HG03565 (cell line): ENCODE data around the gene C1RL.
A peak's percentile ranks its signal among the peaks of the same experiment; 100 is the strongest.

Experiments used
- ATAC-seq: cut with Tn5 transposase; IDR thresholded peaks from one replicate; pipeline ENCODE4 v1.9.1; 2021; ENCODE audit warnings: mild to moderate bottlenecking, moderate library complexity; ENCODE audit not compliant: unreplicated experiment

Gene C1RL

DNA sequence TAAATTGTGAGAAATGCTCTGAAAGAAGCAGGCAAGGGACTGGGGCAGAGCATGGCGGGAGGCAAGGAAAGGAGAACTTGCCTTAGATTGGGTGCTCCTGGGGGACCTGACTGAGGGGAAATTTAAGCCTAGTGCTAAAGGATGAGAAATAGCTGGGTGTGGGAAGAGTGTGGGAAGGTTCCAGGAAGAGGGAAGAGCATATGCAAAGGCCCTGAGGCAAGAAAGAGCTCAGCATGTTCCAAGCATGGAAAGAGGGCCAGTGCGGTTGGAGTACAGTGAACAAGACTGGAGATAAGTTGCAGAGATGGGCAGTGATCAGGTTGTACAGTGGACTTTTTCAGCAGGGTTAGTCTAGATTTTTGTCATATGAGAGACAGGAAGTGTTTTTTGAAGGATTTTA lies 30.2 kb upstream of the C1RL start:
- no peak for ATAC-seq

DNA sequence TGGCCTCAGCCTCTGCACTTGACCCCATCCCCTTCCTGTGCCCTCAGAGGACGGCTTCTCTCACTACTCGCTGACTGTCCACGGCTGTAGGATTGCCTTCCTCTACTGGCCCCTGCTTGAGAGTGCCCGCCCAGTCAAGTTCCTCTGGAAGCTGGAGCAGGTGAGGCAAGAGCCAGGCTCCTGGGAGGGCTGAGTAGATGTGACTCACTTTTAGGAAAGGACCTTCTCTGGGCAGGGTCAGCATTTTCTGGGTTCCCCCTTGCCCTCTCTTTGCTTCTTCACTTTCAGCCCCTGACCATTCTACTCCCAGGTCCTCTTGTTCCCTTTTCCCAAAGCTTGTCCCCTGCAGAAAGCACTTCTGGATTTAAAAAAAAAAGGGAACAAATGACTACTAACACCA lies 28.9 kb upstream of the C1RL start:
- no peak for ATAC-seq

DNA sequence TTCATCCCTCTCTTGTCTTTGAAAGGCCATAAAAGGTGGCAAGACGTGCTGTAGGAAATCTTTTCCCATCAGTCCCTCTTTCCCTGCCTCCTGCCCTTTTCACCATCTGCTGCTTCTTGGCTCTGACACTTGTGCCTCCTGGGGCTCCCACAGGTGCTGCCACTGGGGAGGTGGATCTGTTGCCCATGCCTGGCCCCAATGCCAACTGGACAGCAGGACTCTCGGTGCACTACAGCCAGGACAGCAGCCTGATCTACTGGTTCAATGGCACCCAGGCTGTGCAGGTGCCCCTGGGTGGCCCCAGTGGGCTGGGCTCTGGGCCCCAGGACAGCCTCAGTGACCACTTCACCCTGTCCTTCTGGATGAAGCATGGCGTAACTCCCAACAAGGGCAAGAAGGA lies 27.7 kb upstream of the C1RL start:
- ATAC-seq = no peak

DNA sequence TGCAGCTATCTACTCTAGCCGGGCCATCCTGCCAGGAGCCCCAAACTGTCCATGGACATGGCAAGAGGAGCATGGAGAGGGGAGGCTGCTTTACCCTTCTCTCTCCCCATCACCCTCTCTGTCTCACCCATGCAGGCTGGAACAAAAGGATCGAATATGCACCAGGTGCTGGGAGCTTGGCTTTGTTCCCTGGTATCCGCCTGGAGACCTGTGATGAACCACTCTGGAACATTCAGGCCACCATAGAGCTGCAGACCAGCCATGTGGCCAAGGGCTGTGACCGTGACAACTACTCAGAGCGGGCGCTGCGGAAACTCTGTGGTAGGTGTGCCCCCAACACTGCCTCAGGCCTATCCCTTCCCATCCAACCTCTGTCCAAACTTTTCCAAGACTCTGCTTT lies 27.1 kb upstream of the C1RL start:
- no peak for ATAC-seq

DNA sequence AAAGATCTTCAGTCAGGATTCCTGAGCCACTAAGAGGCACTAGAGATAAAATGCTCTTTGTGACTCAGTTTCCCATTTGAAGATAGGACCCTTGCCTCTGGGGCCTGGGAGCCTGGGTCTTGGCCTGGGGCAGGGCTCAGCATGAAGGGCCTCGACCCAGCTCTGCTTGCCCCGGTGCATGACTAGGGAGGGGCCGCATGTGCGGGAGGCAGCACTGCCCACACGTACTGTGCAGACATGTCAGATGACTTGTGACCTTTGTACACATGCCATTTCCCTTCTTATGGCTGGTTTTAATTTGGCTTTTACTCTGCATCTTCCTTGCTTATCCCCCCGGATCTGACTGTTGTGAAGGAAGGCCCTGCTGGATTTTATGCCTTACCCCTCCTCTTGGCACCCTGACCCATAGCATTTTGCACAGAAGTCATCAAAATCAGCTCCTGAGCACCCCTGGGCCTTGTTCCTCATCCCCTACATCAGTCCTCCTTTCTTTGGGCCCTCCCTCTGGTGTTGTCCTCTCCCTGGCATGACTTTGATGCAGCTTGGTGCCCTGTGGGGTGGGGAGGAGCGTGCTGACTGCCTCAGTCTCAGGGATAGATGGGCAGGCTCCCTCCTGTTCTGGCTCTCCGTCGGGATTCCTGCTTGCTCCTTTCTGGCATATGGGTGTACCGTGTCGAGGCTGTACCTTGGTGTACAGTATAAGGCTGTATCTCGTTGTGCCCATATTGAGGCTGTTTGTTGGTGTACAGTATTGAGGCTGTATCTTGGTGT lies 25.6 kb upstream of the C1RL start:
- ATAC-seq = no peak

DNA sequence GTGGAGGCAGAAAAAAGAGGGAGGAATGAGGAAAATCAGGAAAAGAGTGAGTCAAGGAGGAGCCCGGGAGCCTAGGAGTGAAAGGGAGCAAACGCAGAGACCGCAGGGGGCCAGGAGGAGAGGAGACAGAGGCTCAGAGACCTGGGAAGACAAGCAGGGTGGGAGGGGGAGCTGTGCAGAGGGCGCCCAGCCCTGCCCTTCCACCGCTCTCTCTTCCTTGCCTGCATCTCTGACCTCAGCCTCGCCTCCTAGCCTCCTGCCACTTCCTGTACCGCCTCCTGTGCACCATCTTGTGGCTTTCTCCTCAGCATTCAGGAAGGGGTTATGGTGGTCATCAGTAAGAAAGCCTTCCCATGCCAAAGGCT lies 22.5 kb upstream of the C1RL start:
- no peak for ATAC-seq

DNA sequence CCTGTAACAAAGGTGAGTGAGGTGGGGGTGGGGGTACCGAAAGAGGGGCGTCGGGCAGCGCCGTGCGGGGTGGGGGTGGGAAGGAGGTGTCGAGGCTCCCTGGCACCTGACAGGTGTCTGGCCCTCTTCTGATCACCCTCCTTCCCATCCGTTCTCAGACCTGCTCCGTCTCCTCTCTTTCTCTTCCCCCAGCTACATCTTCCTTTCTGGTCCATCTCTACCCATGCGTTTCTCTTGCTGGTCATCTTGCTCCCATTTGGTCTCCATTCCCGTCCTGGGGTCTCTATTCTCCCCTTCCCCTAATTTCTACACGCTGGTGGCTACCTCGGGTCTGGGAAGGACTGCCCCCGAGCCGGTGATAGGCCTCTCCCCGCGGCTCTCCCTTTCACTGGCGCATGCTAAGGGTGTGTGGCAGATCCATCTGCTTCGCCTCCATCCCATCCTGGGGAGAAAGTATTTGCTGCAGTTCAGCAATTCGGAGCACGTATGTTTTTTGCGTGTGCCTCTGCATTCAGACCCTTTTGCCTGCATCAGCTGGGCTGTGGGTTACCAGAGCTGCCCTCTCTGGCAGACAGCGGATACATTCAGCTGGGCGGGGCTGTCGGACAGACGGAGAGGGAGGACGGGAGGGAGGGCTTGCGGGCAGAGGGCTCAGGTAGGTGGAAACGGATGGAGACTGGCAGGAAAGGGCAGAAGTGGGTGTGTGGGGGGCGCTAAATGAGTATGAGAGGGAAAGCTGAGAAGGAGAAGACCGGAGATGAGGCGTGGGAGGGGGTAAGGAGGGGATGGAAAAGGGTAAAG lies 21.9 kb upstream of the C1RL start:
- no peak for ATAC-seq

DNA sequence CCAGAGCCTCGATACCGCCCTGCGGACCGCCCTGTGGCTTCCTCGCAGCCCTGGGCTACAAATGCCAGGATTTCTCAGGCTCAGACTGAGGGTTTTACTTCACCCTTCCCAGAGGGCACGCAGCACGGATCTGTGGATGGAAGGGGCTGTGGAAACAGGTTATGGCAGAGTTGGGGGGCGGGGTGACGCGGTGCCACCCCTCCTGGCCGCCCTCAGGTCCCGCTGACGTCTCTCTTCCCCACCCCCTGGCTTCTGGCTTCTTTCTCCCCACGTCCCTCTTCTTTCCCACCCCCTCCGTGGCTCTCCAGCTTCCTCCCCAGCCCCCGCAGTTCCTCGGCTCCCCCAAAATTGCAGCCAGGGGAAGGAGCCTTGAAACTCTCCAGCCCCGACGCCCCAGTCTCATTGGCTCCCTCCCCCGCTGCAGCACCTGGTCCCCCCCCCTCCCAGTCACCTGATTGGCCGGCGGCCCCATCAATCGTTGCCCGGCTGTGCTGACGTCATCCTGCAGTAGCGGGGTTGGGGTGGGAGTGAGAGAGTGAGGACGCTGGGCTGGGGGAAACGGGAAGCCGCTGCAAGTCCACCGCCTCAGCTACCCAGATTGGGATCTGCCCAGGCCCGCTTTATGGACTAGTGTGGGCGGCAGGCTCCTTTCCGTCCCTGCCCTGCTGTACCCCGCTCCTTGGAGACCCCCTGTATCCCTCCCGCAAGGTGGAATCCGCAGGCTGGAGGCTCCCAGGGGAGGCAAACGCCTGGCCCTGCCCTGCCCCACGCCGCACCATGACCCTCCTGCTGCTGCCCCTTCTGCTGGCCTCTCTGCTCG lies 21.1 kb upstream of the C1RL start, which contains the start of gene CLSTN3:
CLSTN3 (plus strand) TSS at position 500 of the 820 bp plus-strand sequence; CDS start at position 778, 278 bp downstream.
- peak; percentile 62 for ATAC-seq

DNA sequence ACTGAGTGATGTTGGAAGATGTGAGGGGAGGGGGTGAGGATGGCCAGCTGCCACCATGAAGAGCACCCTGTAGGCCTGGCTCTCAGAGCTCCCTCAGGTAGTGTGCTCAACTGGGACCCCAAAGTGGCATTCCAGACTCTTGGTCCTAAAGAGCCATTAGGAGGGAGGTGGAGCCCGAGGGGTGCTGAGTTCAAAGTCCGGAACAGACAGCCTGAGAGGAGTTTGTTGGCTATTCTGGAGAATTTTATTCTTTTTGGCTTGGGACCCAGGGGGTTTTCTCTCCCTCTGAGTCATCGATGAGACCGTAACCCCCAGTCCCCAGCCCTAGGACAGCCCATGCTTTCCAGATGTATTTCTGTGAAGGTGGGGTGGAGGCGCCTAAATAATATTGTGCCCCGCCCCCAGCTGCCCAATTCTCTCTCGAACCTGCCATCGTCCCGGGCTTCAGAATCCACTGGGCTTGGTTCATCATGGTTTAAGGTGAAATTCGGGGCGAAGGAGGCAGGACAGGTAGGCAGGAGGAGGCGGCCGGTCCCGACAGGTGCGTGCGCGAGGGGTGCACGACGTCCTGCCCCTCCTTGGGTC lies 20.4 kb upstream of the C1RL start:
- ATAC-seq = no peak

DNA sequence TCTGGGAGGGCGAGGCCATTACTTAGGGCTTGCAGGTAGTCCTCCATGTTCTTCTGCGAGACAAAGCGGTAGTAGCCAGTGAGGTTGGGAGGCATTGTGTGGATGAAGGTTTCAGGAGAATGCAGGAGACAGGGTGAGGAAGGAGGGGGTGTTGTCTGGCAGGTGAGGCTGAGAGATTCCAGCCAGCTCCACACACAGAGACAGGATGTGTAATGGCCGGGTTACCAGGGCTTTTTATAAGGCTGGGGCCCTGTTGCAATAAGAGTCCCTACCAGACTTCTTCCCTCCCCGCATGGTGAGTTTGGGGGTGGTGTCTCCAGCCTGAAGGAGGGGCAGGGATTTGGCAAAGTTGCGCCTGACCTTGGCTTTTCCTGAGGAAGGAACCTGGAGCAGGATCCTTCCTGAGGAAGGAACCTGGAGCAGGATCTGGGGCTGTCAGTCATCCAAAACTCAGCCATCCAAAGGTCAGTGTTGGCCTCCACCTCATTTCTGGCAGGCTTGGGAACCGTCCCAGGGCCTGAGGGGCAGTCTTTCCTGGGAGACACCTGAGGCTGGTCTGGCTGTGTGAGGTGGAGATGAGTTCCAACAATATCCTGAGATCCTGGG lies 19.8 kb upstream of the C1RL start, which contains the start of gene RBP5:
RBP5 (minus strand) TSS at position 209 of the 606 bp plus-strand sequence; CDS start at position 95, 114 bp downstream.
- no peak for ATAC-seq

DNA sequence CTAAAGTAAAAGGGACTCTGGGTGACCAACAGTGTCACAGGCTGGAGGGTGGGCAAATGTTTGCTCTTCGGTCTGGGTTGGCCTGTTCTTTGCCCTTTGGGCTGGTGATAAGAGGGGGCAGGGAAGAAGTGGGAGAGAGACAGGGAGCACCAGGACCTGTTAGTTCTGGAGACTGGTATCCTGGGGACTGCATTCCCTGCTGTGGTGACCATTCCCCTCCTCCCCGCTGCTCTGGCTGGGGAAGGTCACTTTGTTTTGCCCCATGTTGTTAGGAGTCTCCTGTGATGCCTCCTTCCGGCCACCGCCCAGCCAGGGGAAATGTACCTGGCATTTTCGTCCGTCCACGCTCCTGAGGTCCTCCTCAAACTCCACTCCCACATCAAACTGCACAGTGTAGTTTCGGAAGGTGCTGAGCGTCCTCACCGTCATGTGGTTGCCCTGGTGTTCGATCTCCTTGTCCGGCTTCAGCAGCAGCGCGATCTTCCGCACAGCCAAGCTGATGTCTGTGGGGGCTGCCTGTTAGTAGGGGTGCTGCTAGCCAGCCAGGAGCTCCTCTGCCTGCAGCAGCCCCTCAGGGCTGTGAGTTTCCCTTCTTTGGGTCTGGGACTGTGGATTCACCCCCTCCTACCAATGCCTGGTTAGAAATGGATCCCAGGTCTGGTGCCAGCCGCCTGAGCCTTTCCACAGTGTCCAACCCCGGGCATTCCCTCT lies 19.1 kb upstream of the C1RL start:
- ATAC-seq = no peak

DNA sequence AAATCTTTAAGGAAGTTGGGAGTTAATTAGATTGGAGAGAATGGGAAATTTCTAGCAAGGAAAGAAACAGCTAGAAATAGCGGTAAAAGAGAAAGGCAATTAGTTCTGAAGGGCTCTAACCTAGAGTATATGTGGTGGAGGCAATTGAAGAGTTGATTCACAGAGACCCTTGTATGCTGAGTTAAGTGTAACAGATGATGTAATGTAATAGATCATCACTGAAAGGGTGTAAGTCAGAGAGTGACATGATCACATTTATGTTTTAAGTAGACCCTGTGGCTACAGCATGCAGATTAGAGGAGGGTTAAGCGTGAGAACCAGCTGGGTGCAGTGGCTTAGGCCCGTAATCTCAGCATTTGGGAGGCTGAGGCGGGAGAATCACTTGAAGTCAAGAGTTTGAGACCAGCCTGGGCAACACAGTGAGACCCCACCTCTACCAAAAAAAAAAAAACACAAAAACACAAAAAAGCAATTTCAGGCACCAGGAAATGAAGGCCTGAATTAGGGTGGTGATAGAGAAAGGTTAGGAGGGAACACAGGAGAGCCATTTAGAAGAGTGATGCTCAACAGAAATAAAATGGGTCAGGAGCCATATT lies 16.7 kb upstream of the C1RL start:
- no peak for ATAC-seq

DNA sequence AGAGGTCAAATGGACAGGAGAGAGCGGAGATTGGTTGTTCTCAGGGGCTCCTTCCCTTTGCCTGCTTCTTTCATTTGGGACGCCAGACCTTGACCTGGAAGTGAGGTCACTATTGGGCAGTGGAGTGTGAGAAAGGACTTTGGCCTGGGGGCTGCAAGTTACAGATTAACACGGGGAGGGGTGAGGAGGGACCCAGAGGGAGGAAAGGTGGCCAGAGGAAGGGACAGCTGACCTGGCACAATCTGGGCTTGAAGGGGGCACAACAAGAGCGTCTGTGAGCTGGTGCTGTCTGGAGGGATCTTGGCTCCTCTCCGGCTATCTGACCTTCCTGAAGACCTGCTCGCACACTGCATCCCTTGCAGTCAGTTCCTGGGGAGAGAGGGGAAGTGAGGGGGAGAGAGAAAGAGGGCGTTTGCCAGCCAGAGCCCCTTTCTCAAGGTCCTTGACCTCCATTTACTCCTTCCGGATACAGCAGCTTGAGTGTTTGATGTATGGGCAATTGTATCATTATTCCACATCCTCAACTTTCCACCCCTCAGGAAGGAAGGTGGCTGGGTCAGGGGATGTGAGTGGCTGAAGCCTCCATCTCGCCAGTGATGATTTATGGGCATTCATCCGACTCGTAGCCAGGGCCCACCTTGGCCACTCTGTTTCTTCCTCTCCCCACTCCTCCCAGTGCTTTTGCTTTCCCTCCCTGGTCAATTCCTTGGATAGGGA lies 14.9 kb upstream of the C1RL start:
- no peak for ATAC-seq

DNA sequence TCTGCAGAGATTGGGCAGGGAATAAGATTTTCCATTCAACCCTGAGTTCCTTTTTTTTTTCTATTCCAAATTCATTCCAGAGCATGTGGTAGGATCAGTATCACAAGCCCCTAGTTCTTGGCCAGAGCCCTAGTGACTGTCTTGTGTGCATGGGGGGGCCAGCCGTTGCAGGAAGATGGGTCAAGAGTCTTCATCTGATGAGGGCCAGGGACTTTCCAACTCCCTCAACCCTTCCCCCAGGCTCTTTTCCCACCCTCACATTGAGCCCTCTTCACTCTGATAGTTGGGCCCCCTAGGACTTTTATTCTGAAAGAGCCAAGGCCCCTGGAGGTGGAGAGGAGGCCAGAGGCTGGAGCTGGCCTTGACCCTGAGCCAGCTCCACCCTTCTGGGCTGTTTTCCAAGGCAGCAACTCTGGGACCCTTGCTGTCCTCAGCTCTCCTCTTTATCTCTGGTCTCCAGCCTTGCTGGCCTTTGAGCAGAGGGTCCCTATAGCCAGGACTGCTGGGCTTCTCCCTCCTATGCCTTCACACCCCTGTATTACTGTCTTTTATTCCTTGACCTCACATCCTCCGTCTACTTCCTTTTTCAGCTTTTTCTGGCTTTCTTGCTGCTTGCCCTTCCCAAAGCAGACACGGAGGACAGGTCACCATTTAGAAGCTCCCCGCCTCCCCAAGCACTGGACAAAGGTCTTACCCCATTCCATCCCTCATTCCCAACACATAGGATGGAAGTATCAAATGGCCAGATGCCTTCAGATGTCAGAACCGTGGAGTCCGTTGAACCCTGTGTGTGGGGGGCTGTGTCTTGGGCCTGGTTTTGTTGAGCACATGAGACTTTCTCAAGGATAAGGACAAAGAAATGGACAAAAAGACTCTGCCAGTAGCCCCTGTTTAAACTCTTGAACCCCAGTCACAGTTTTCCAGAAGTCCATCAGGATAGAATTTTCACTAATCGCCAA lies 14.1 kb upstream of the C1RL start:
- ATAC-seq = no peak

DNA sequence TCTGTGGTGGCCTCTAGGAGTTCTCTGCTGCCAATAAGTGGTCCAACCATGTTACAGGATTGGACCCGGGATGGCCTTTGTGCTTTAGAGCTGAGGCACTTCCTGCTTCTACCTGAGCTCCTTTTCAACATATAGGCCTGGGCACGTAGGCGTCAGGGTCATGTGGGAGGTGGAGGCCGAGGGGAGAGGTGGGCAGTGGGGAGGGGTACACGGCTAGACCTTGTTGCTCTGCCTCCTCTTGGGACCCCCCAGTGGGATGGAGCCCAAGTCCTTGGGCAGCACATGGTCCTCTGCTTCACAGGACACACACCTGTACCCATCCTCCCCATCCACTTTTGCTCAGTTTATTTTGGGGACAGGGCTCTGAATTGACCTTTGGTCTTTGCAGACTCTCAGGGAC lies 12.3 kb upstream of the C1RL start:
- no peak for ATAC-seq

DNA sequence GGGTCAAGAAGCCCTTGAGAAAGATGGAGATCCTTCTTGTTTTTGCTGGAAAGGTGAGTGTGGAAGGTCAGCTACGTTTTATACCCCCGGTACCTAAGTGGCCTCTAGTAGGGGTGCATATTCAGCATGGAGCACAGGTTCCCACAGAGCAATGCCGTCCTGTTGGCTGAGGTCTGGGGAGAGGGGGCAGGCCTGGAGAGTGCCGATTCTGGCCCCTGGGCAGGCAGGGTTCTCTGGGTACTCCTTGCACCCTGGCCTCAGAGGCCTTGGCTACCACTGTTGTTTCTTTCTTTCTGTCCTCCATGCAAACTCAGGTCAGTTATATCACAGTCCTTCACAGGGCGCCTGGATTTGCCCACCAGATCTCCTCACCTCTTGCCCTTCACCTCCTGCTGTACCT lies 11.2 kb upstream of the C1RL start:
- ATAC-seq = no peak

DNA sequence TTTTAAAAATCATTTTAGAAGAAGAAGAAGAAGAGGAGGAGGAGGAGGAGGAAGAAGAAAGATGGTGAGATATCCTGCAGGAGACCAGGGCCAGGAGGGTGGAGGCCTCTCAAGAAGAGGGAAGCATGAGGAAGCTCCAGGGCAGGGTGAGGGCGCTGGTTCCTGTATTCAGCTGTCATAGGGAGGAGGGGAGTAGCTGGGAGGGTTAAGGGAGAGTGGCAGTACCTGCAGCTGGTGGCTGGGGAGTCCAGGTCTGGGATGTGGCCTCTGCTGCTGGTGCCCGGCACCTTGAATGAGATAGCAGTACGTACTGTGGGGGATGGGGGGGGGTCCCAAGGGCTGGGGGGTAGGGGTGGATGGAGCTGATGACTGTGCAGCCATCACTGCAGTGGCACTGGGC lies 9.9 kb upstream of the C1RL start:
- no peak for ATAC-seq

DNA sequence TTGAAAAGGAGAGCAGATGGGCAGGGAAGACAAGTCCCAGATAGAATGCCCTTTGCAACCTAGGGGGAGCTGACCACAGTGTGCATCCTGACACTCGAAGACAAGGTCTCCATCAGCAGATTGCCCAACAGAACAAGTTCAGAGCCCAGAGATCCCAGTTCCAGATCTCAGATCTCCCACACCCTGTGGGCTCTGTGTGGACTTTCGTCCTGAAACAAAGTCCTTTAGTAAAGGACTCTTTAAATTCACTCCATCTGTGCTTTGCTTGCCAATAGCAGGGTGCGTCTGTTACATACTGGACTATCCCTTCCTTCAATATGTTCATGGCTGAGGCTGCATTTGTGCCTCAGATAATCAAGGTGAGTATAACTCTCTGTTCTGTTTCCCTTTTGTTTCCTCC lies 8.7 kb upstream of the C1RL start:
- no peak for ATAC-seq
